ENCODE results near the gene SNRK. TPM values are rescaled to one million over a fixed set of nuclear protein-coding genes. Genes with fewer than 3 reads are reported as not detected.

SNRK gene
- total RNA-seq, 1 experiment from 2014 or later: 12.7 TPM

- TF ChIP-seq SIN3A (IDR thresholded peaks at IDR 0.05; ENCODE audit: low read depth) (no peak), ZNF274 (IDR thresholded peaks at IDR 0.05; ENCODE audit: low read depth, low read length) (no peak), CEBPB (IDR thresholded peaks at IDR 0.05; ENCODE audit: low read depth) (no peak), EZH2phosphoT487 (IDR thresholded peaks at IDR 0.05; ENCODE audit: borderline replicate concordance) (no peak), ELF1 (IDR thresholded peaks at IDR 0.05; ENCODE audit: borderline replicate concordance, low read depth) (no peak), CBX3 (IDR thresholded peaks at IDR 0.05; ENCODE audit: low read depth) (no peak), JUND (IDR thresholded peaks at IDR 0.05) (no peak)
- H3K27me3 ChIP-seq (ENCODE audit: insufficient read depth, low read length): no peaks in the 10 kb centered on the region
- H3K9ac ChIP-seq (ENCODE audit: low read length): no peak overlapping the region
- H3K9me2 ChIP-seq (ENCODE audit: insufficient read depth): no peaks in the 10 kb centered on the region
- no peak overlapping the region for H3K4me2 ChIP-seq (ENCODE audit: low read length)
- H3K79me2 ChIP-seq (ENCODE audit: insufficient read depth, low read length): no peaks in the 10 kb centered on the region
- DNase-seq (ENCODE audit: low read depth, low spot score): no peak
- BruUV-seq (replicated peaks): no TSS peak
- H3K4me1 ChIP-seq (ENCODE audit: control insufficient read depth in 1 of 2, insufficient read depth in 2 of 2, low read length in 2 of 2): no peaks in the 10 kb centered on the region
- intact Hi-C loops (cut with micrococcal nuclease): no loop called here
- ATAC-seq: no peak
- RAD21 ChIA-PET (ENCODE audit: low non-redundant PET in 1 of 2, low total read pairs in 2 of 2, uncharacterized antibody in 2 of 2, unreplicated experiment in 2 of 2): no interaction called here
- no peak overlapping the region for H3K27ac ChIP-seq (ENCODE audit: low read depth, low read length)
- no peak overlapping the region for H2AFZ ChIP-seq (ENCODE audit: low read depth, low read length, poor library complexity, severe bottlenecking)
- H3K9me3 ChIP-seq (ENCODE audit: control insufficient read depth in 1 of 2, insufficient read depth in 1 of 2, low read depth in 1 of 2, low read length in 2 of 2): no peaks in the 10 kb centered on the region
- no peaks in the 10 kb centered on the region for H3K36me3 ChIP-seq (ENCODE audit: control insufficient read depth in 1 of 2, insufficient read depth in 2 of 2, low read length in 2 of 2)
- no peaks in the 10 kb centered on the region for H4K20me1 ChIP-seq (ENCODE audit: insufficient read depth)
- CTCF ChIA-PET: no interaction called here
- no peak overlapping the region for H3K4me3 ChIP-seq (replicated peaks in 1 of 2; ENCODE audit: low read depth in 1 of 2, low read length in 2 of 2)
- POLR2A ChIA-PET: no interaction called here
Observed at GRCh38 chr3:43364926-43365325, 78.6 kb downstream of the SNRK start.

- no peaks in the 10 kb centered on the region for H3K9me3 ChIP-seq (ENCODE audit: control insufficient read depth in 1 of 2, insufficient read depth in 1 of 2, low read depth in 1 of 2, low read length in 2 of 2)
- DNase-seq (ENCODE audit: low read depth, low spot score) (no peak), ATAC-seq (no peak)
- H4K20me1 ChIP-seq (ENCODE audit: insufficient read depth): no peaks in the 10 kb centered on the region
- RAD21 ChIA-PET (ENCODE audit: low non-redundant PET in 1 of 2, low total read pairs in 2 of 2, uncharacterized antibody in 2 of 2, unreplicated experiment in 2 of 2): no interaction called here
- H3K9me2 ChIP-seq (ENCODE audit: insufficient read depth): no peaks in the 10 kb centered on the region
- H3K27me3 ChIP-seq (ENCODE audit: insufficient read depth, low read length): no peaks in the 10 kb centered on the region
- CTCF ChIA-PET: no interaction called here
- POLR2A ChIA-PET: no interaction called here
- intact Hi-C loops (cut with micrococcal nuclease): no loop called here
- no TSS peak for BruUV-seq (replicated peaks)
- H3K79me2 ChIP-seq (ENCODE audit: insufficient read depth, low read length): no peaks in the 10 kb centered on the region
- H3K9ac ChIP-seq (ENCODE audit: low read length): no peak overlapping the region
- H3K4me1 ChIP-seq (ENCODE audit: control insufficient read depth in 1 of 2, insufficient read depth in 2 of 2, low read length in 2 of 2): no peaks in the 10 kb centered on the region
- no peak overlapping the region for H3K4me2 ChIP-seq (ENCODE audit: low read length)
- H3K4me3 ChIP-seq (replicated peaks in 1 of 2; ENCODE audit: low read depth in 1 of 2, low read length in 2 of 2): no peak overlapping the region
- H3K36me3 ChIP-seq (ENCODE audit: control insufficient read depth in 1 of 2, insufficient read depth in 2 of 2, low read length in 2 of 2): no peaks in the 10 kb centered on the region
- H2AFZ ChIP-seq (ENCODE audit: low read depth, low read length, poor library complexity, severe bottlenecking): no peak overlapping the region
- no peak overlapping the region for H3K27ac ChIP-seq (ENCODE audit: low read depth, low read length)
- TF ChIP-seq CTCF (IDR thresholded peaks at IDR 0.05 in 2 of 3, conservative IDR thresholded peaks at IDR 0.05 in 1 of 3; ENCODE audit: borderline replicate concordance in 1 of 3, insufficient read depth in 1 of 3, low read depth in 2 of 3, low read length in 2 of 3): no peak
- TF ChIP-seq FOSL1 (IDR thresholded peaks at IDR 0.05; ENCODE audit: low read depth): no peak
- no peak for TF ChIP-seq SIN3A (IDR thresholded peaks at IDR 0.05; ENCODE audit: low read depth)
- TF ChIP-seq TCF7L2 (IDR thresholded peaks at IDR 0.05; ENCODE audit: borderline replicate concordance, extremely low read depth, insufficient read depth, insufficient read length): no peak
- no peak for TF ChIP-seq ATF3 (IDR thresholded peaks at IDR 0.05)
- TF ChIP-seq REST (IDR thresholded peaks at IDR 0.05; ENCODE audit: low read depth): no peak
- TF ChIP-seq YY1 (IDR thresholded peaks at IDR 0.05; ENCODE audit: extremely low read depth, insufficient replicate concordance, low read depth, low read length): no peak
- no peak for TF ChIP-seq CEBPB (IDR thresholded peaks at IDR 0.05; ENCODE audit: low read depth)
- TF ChIP-seq SRF (IDR thresholded peaks at IDR 0.05; ENCODE audit: low read depth): no peak
- TF ChIP-seq EZH2 (IDR thresholded peaks at IDR 0.05): no peak
- TF ChIP-seq JUND (IDR thresholded peaks at IDR 0.05): no peak
Observed at GRCh38 chr3:43365601-43366305, 79.4 kb downstream of the SNRK start.

Measured in HCT116 (cell line).